Upper lobe of left lung (tissue), 6 donors: ENCODE measurements around the gene KRT80. TPM values are rescaled to one million over a fixed set of nuclear protein-coding genes. Genes with fewer than 3 reads are reported as not detected.

Experiments
- ATAC-seq, 2 donors: fragments of 200-7000 bp; cut with Tn5 transposase; one replicate each; pipeline ENCODE4 v1.9.1; 2022; ENCODE audit warnings: mild to moderate bottlenecking in 2 of 2, moderate library complexity in 2 of 2; ENCODE audit not compliant: low FRiP score in 2 of 2
- DNase-seq, 2 donors: peaks; one replicate each; pipeline ENCODE4 v3.0.0-alpha.2; 2019 to 2020
- H3K27ac ChIP-seq, 4 donors: fragments of 200-600 bp; sonication (generic); one replicate each; pipeline ENCODE4 v1.5.1; 2016 to 2019
- H3K27me3 ChIP-seq, 4 donors: fragments of 200-600 bp; sonication (generic); one replicate each; pipeline ENCODE4 v1.5.1; 2017 to 2019
- H3K36me3 ChIP-seq, 4 donors: fragments of 200-600 bp; sonication (generic); one replicate each; pipeline ENCODE4 v1.5.1; 2016 to 2019
- H3K4me1 ChIP-seq, 4 donors: fragments of 200-600 bp; sonication (generic); one replicate each; pipeline ENCODE4 v1.5.1; 2018 to 2019
- H3K4me3 ChIP-seq, 4 donors: fragments of 200-600 bp; sonication (generic); one replicate each; pipeline ENCODE4 v1.5.1; 2017 to 2019; ENCODE audit warnings: mild to moderate bottlenecking in 2 of 4, moderate library complexity in 1 of 4
- H3K9me3 ChIP-seq, 4 donors: fragments of 200-600 bp; sonication (generic); one replicate each; pipeline ENCODE4 v1.5.1; 2018 to 2019
- EP300 ChIP-seq, 4 donors: sonication (generic); formaldehyde crosslinking; IDR thresholded peaks; one replicate each; pipeline ENCODE4 v1.5.1; 2017; ENCODE audit warnings: antibody characterized with exemption in 4 of 4, control low read depth in 2 of 4
- POLR2A ChIP-seq, 4 donors: fragments of 450-650 bp; IDR thresholded peaks; one replicate each; pipeline ENCODE4 v1.5.1; 2016 to 2017; ENCODE audit warnings: antibody characterized with exemption in 4 of 4, mild to moderate bottlenecking in 2 of 4
- POLR2AphosphoS5 ChIP-seq, 2 donors: sonication (generic); formaldehyde crosslinking; IDR thresholded peaks; one replicate each; pipeline ENCODE4 v1.5.1; 2017; ENCODE audit warnings: antibody characterized with exemption in 2 of 2
- WGBS, 2 donors: methylation state at CpG; one replicate each; pipeline ENCODE4 v1.1.5; 2017 to 2018; 5-methylcytosine and 5-hydroxymethylcytosine counted together
- total RNA-seq, 6 donors: library from RNA; depleted of rRNA in 4 of 6; stranded (reverse); fragments of >200 nt in 4 of 6; gene quantifications; one replicate each; pipeline versions ENCODE4 v1.1.0 to v1.2.1, GENCODE V29; 2016 to 2021
- TF ChIP-seq, protein P1 (sequence below), 6 experiments: fragments of 450-650 bp in 4 of 6; fragments of 200-600 bp in 2 of 6; sonication (generic) in 2 of 6; IDR thresholded peaks; one replicate each; pipeline ENCODE4 v1.5.1; 2016 to 2019; ENCODE audit warnings: antibody characterized with exemption in 6 of 6
- donor health status: DM: no; HTN: no; CAD: no; lungs with moderate emphysema.
- donor health status: DM: no; HTN: yes; CAD: no; lungs with severe emphysema.

The KRT80 gene
- total RNA-seq, 6 donors from 2014 or later: 2.1 to 15.2 (median 6.6) TPM

DNA sequence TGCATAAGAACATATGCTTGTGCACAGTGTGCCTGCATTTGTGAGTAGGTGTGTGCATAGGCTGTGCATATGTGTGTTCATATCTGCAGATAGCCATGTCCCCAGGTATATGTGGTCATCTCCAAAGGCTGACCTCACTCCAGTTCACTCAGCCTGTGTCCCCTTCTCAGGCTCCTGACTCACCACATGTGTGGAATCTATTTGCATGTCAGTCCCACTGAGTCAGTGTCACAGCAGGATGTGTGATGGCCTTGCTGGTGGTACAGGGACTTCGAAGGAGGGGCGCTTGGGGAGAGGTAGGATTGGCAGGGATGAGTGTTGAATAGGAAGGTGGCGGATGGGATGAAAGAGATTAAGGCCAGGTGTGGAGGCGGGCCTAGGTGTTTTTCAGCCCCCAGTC lies 35.5 kb downstream of the KRT80 start:
- Histone ChIP-seq H3K36me3 (no peaks in the 10 kb centered on the region), H3K27ac (no peak overlapping the region), H3K4me1 (peaks cover 22 to 30% (median 28%) of the 10 kb centered on the region in 4 donors), H3K4me3 (no peak overlapping the region), H3K27me3 (peaks cover 0 to 2% (median 0%) of the 10 kb centered on the region in 4 donors), H3K9me3 (no peaks in the 10 kb centered on the region)
- ATAC-seq: no peak
- TF ChIP-seq EP300 (IDR thresholded peaks at IDR 0.05): no peak
- TF ChIP-seq, protein P1, sequence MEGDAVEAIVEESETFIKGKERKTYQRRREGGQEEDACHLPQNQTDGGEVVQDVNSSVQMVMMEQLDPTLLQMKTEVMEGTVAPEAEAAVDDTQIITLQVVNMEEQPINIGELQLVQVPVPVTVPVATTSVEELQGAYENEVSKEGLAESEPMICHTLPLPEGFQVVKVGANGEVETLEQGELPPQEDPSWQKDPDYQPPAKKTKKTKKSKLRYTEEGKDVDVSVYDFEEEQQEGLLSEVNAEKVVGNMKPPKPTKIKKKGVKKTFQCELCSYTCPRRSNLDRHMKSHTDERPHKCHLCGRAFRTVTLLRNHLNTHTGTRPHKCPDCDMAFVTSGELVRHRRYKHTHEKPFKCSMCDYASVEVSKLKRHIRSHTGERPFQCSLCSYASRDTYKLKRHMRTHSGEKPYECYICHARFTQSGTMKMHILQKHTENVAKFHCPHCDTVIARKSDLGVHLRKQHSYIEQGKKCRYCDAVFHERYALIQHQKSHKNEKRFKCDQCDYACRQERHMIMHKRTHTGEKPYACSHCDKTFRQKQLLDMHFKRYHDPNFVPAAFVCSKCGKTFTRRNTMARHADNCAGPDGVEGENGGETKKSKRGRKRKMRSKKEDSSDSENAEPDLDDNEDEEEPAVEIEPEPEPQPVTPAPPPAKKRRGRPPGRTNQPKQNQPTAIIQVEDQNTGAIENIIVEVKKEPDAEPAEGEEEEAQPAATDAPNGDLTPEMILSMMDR (IDR thresholded peaks at IDR 0.05): no peak
- TF ChIP-seq POLR2A (IDR thresholded peaks at IDR 0.05): no peak
- no peak for TF ChIP-seq POLR2AphosphoS5 (IDR thresholded peaks at IDR 0.05)
- no peak for DNase-seq
- 86 to 87% methylated on average over 4 of the region's 4 CpGs for WGBS, 2 donors

DNA sequence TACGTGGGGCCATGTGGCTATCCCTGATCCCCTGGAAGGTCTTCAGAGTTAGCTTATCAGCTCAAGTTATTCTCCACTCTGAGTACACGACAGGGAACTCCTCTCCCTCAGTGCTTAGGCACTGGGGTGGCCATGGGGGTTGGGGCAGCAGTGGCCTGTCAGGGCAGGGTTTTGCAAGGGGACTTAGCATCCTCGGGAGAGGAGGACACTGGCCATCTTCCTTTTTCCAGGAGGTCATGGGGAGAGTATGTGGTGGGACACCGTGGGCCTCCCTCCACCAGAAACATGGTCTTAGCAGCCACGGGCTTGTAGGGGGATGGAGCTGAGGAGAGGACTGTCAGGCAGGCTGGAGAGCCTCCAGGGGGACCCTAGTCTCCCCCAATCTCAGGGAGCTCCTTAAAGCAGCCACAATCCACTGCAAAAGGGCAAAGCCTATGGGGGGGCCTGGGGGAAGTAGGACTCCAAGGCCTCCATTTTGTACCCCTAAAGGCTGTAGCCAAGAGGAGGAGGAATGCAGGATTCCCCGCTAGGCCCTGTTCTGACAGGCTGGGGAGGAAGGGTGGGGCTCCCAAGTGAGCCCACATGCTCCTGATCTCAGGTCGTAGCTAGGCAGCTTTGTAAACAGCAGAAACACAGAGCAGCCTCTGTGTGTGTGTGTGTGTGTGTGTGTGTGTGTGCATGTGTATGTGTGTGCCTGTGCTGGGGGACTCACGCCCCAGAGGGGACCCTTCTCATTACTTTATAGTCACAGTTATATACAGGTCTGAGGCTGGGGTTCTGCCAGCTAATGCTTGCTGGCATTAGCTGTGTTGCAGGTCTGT lies 36.6 kb downstream of the KRT80 start:
- Histone ChIP-seq H3K9me3 (no peaks in the 10 kb centered on the region), H3K4me3 (no peak overlapping the region), H3K4me1 (peaks cover 27 to 37% (median 33%) of the 10 kb centered on the region in 4 donors), H3K36me3 (no peaks in the 10 kb centered on the region), H3K27ac (peak overlapping the region; percentile 21 to 79 (median 70)), H3K27me3 (peaks cover 0 to 2% (median 0%) of the 10 kb centered on the region in 4 donors)
- TF ChIP-seq POLR2A (IDR thresholded peaks at IDR 0.05) (no peak), EP300 (IDR thresholded peaks at IDR 0.05) (peak in 1 of 4 donors; percentile 67), POLR2AphosphoS5 (IDR thresholded peaks at IDR 0.05) (peak in 1 of 2 donors; percentile 38)
- DNase-seq (peak in 1 of 2 donors; percentile 53), ATAC-seq (peak; percentile 26 to 61)
- 58 to 64% methylated on average over 4 to 8 of the region's 8 CpGs for WGBS, 2 donors

DNA sequence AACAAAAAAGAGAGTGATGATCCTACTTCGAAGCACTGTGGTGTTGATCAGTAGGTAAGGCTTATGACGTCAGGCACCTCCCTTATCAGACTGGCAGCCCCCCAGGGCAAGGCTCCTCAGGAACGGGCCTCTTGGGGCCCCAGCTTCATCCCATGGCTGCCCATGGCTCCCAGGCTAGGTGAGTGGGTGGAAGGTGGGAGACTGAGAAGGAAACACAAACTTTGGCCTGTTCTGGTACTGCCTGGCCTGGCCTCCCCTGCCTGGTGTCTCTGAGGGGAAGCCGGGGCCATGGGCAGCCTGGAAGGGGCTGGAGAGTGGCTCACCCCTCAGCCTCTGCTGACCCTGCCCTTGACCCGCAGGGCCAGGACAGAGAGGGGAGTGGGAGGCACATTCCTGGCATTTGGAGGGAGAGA lies 38.9 kb downstream of the KRT80 start:
- WGBS, 2 donors: 84 to 90% methylated on average over 5 of the region's 5 CpGs
- Histone ChIP-seq H3K4me3 (no peak overlapping the region), H3K4me1 (peaks cover 45 to 60% (median 56%) of the 10 kb centered on the region in 4 donors), H3K9me3 (no peaks in the 10 kb centered on the region), H3K27me3 (peaks cover 0 to 2% (median 0%) of the 10 kb centered on the region in 4 donors), H3K36me3 (no peaks in the 10 kb centered on the region), H3K27ac (peak overlapping the region; percentile 62 to 94 (median 90))
- DNase-seq: no peak
- TF ChIP-seq POLR2A (IDR thresholded peaks at IDR 0.05) (no peak), POLR2AphosphoS5 (IDR thresholded peaks at IDR 0.05) (no peak), EP300 (IDR thresholded peaks at IDR 0.05) (no peak)
- TF ChIP-seq, protein P1 (IDR thresholded peaks at IDR 0.05): no peak
- ATAC-seq: no peak

DNA sequence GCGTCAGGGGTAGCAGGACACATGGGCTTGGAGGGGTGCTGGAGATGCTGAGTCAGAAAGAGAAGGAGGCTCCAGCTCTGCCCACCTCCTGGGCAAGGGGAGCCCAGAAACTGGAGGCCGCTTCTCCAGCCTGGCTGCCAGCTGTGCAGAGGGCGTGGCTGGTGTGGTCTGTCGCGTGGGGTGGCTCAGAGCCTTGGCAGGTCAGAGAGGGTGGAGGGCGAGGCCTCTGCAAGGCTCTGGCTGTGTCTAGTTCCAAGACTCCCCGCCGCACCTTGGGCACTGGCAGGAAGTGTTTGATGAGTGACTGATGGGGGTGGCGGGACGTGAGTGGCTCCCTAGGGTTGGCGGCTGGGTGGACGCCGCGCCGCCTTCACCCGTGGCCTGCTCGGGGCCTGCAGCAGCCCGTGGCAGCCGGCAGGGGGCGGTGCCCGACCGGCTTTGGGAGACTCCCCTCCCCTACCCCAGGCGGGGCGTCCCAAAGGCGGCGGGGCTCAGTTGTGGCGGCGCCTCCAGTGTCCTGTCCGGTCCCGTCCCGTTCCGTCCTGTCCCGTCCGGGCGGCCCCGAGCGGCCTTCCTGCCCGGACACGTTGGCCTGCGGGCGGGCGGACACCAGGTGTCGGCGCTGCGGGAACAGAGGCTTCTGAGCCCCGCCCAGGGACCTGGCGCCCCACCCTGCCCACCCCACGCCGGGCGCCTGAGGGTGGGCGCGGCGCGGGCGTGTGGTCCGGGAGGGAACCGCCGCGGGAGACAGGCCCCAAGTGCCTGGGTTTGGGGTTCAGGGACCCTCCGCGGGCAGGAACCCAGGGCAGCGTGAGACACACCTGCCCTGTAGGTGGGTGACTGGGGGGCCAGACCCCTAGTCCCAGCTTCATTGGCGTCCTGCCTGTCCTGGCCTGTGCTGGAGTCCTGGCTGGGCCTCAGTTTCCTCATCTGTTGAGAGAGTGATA lies 39.7 kb downstream of the KRT80 start:
- Histone ChIP-seq H3K9me3 (no peaks in the 10 kb centered on the region), H3K27me3 (peaks cover 0 to 2% (median 0%) of the 10 kb centered on the region in 4 donors), H3K36me3 (no peaks in the 10 kb centered on the region), H3K4me3 (peak overlapping the region in 3 of 4 donors; percentile 32 to 46 (median 42)), H3K27ac (peak overlapping the region; percentile 62 to 94 (median 90)), H3K4me1 (peaks cover 50 to 68% (median 63%) of the 10 kb centered on the region in 4 donors)
- DNase-seq: peak; percentile 81 to 94
- TF ChIP-seq EP300 (IDR thresholded peaks at IDR 0.05) (peak in 2 of 4 donors; percentile 56 to 73), POLR2A (IDR thresholded peaks at IDR 0.05) (peak in 1 of 4 donors; percentile 31), POLR2AphosphoS5 (IDR thresholded peaks at IDR 0.05) (peak; percentile 19 to 64)
- TF ChIP-seq, protein P1 (IDR thresholded peaks at IDR 0.05): peak; percentile 95 to 98 (median 97)
- WGBS, 2 donors: 25 to 45% methylated on average over 4 to 19 of the region's 63 CpGs
- ATAC-seq: peak; percentile 59 to 76
